Vagina (tissue), 2 donors: ENCODE results near the gene PLD5. TPM values are rescaled to one million over a fixed set of nuclear protein-coding genes. Genes with fewer than 3 reads are reported as not detected.
"Not testable (repeated sequence)": the region's sequence is repeated elsewhere in the genome, so short reads cannot be mapped to it uniquely, and the experiment has no call there.

Experiments used
- DNase-seq, 2 donors: peaks; one replicate each; pipeline ENCODE4 v3.0.0-alpha.2; 2017; ENCODE audit errors: extremely low spot score in 2 of 2
- H3K27ac ChIP-seq: fragments of 200-600 bp; sonication (generic); one replicate; pipeline ENCODE4 v1.5.1; 2019
- H3K27me3 ChIP-seq: fragments of 200-600 bp; sonication (generic); one replicate; pipeline ENCODE4 v1.5.1; 2019
- H3K36me3 ChIP-seq, 2 donors: fragments of 200-600 bp; sonication (generic); one replicate each; pipeline ENCODE4 v1.5.1; 2017 to 2019
- H3K4me1 ChIP-seq: fragments of 200-600 bp; sonication (generic); one replicate; pipeline ENCODE4 v1.5.1; 2019
- H3K4me3 ChIP-seq, 2 donors: fragments of 200-600 bp; sonication (generic); 1 replicate in 1 of 2; 2 replicates in 1 of 2; pipeline ENCODE4 v1.5.1; 2016 to 2019
- H3K9me3 ChIP-seq: fragments of 200-600 bp; sonication (generic); one replicate; pipeline ENCODE4 v1.5.1; 2019
- POLR2A ChIP-seq, 2 donors: fragments of 450-650 bp; IDR thresholded peaks; one replicate each; pipeline ENCODE4 v1.6.1; 2017; ENCODE audit warnings: antibody characterized with exemption in 2 of 2, mild to moderate bottlenecking in 2 of 2, moderate library complexity in 2 of 2
- POLR2AphosphoS5 ChIP-seq, 2 donors: sonication (generic); formaldehyde crosslinking; IDR thresholded peaks; one replicate each; pipeline ENCODE4 v1.9.0; 2017; ENCODE audit warnings: antibody characterized with exemption in 2 of 2, mild to moderate bottlenecking in 2 of 2, low read depth in 1 of 2; ENCODE audit not compliant: insufficient read depth in 1 of 2
- intact Hi-C: fragments of 100-400 bp; cut with DNase I; formaldehyde crosslinking; loops from one replicate; pipeline ENCODE4 v1.15.1; 2023
- total RNA-seq: library from RNA; depleted of rRNA; stranded (reverse); fragments of >200 nt; gene quantifications from one replicate; pipeline ENCODE4 v1.2.3, GENCODE V29; 2016
- TF ChIP-seq, protein P1 (sequence below), 3 experiments: fragments of 450-650 bp in 2 of 3; fragments of 200-600 bp in 1 of 3; sonication (generic) in 1 of 3; IDR thresholded peaks; one replicate each; pipeline ENCODE4 v1.5.1; 2017 to 2019; ENCODE audit warnings: antibody characterized with exemption in 3 of 3, mild to moderate bottlenecking in 2 of 3, moderate library complexity in 2 of 3

Gene PLD5
- total RNA-seq, 1 donor from 2014 or later, result 1.5 TPM

DNA sequence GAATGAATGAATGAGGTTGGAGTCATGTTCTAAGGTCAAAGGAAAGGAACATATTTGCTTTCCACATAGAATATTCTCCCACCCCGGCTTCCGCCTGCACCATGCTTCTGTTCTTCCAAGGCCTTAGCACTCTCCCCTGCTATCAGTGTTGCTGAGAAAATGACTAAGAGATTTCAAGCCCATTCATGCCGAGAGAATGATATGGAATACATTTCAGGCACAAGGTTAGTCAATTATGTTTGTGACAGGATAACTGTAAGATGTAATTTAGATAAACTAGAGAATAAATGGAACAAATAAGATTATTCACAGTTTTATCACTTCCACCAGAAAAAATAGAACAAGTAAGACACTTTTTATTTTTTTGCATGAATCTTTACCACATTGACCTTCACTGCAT lies 122.6 kb downstream of the PLD5 start:
- Histone ChIP-seq H3K27ac (no peak overlapping the region), H3K27me3 (no peaks in the 10 kb centered on the region), H3K4me3 (no peak overlapping the region), H3K36me3 (no peaks in the 10 kb centered on the region), H3K9me3 (no peaks in the 10 kb centered on the region), H3K4me1 (no peaks in the 10 kb centered on the region)
- DNase-seq, result no peak
- intact Hi-C loops, result no loop called here
- TF ChIP-seq POLR2A (IDR thresholded peaks at IDR 0.05) (no peak), POLR2AphosphoS5 (IDR thresholded peaks at IDR 0.05; ENCODE audit: insufficient read depth in 1 of 2, low read depth in 1 of 2) (no peak)
- TF ChIP-seq, protein P1, sequence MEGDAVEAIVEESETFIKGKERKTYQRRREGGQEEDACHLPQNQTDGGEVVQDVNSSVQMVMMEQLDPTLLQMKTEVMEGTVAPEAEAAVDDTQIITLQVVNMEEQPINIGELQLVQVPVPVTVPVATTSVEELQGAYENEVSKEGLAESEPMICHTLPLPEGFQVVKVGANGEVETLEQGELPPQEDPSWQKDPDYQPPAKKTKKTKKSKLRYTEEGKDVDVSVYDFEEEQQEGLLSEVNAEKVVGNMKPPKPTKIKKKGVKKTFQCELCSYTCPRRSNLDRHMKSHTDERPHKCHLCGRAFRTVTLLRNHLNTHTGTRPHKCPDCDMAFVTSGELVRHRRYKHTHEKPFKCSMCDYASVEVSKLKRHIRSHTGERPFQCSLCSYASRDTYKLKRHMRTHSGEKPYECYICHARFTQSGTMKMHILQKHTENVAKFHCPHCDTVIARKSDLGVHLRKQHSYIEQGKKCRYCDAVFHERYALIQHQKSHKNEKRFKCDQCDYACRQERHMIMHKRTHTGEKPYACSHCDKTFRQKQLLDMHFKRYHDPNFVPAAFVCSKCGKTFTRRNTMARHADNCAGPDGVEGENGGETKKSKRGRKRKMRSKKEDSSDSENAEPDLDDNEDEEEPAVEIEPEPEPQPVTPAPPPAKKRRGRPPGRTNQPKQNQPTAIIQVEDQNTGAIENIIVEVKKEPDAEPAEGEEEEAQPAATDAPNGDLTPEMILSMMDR (IDR thresholded peaks at IDR 0.05), result no peak

- intact Hi-C loops, result no loop called here
These were observed 126.1 kb downstream of the PLD5 start for GRCh38 chr1:242398351-242398750.

DNA sequence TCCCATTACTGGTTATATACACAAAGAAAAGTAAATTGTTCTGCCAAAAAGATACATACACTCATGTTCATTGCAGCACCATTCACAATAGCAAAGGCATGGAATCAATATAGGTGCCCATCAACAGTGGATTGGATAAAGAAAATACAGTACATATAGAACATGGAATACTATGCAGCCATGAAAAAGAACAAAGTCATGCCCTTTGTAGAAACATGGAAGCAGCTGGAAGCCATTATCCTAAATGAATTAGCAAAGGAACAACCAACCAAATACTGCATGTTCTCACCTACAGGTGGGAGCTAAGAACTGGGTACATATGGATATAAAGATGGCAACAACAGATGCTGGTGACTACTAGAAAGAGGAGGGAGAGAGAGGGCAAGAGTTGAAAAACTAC lies 132.6 kb downstream of the PLD5 start:
- no peaks in the 10 kb centered on the region for H3K27me3 ChIP-seq
- DNase-seq, result no peak
- TF ChIP-seq POLR2A (IDR thresholded peaks at IDR 0.05) (no peak), POLR2AphosphoS5 (IDR thresholded peaks at IDR 0.05; ENCODE audit: insufficient read depth in 1 of 2, low read depth in 1 of 2) (no peak)
- TF ChIP-seq, protein P1 (IDR thresholded peaks at IDR 0.05), result no peak
- H3K27ac ChIP-seq, result no peak overlapping the region
- intact Hi-C loops, result no loop called here
- H3K36me3 ChIP-seq, result no peaks in the 10 kb centered on the region
- no peaks in the 10 kb centered on the region for H3K9me3 ChIP-seq
- no peak overlapping the region for H3K4me3 ChIP-seq
- H3K4me1 ChIP-seq, result no peaks in the 10 kb centered on the region

More at GRCh38 chr1:242398351-242398750, 126.1 kb downstream of the PLD5 start:
- Histone ChIP-seq H3K27me3 (no peaks in the 10 kb centered on the region), H3K9me3 (no peaks in the 10 kb centered on the region), H3K4me3 (no peak overlapping the region), H3K4me1 (no peaks in the 10 kb centered on the region), H3K27ac (no peak overlapping the region), H3K36me3 (no peaks in the 10 kb centered on the region)
- TF ChIP-seq, protein P1 (IDR thresholded peaks at IDR 0.05), result no peak
- no peak for TF ChIP-seq POLR2AphosphoS5 (IDR thresholded peaks at IDR 0.05; ENCODE audit: insufficient read depth in 1 of 2, low read depth in 1 of 2)
- TF ChIP-seq POLR2A (IDR thresholded peaks at IDR 0.05), result no peak
- DNase-seq, result no peak

- H3K36me3 ChIP-seq, intact Hi-C loops, H3K9me3 ChIP-seq, H3K27me3 ChIP-seq, H3K27ac ChIP-seq, H3K4me3 ChIP-seq, DNase-seq, H3K4me1 ChIP-seq: not testable (repeated sequence)
These were observed 148.4 kb downstream of the PLD5 start for GRCh38 chr1:242376121-242376520.

DNA sequence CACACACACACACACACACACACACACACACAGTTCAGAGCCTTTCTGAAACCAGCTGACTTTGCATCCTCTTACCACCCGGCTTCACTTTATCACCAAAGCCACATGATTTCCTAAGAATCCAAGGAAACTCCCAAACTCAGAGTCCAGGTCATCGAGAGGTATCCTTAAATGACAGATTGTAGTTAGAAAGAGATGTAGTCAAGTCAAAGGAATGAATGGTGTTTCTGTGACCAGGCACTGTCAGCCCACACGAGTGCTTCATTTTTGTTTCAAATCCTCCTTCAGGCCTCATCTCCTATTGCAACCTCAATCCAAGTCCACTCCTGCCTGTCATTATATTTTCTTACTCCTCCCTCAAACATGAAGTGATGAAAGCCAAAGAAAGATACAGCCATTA lies 174.1 kb downstream of the PLD5 start:
- H3K9me3 ChIP-seq, H3K4me3 ChIP-seq, H3K36me3 ChIP-seq, intact Hi-C loops, H3K27ac ChIP-seq, H3K4me1 ChIP-seq, DNase-seq, H3K27me3 ChIP-seq: not testable (repeated sequence)

GRCh38 chr1:242349636-242350035 lies 174.9 kb downstream of the PLD5 start:
- intact Hi-C loops, result no loop called here
- no peak overlapping the region for H3K4me3 ChIP-seq
- H3K27ac ChIP-seq, result no peak overlapping the region
- H3K36me3 ChIP-seq, result no peaks in the 10 kb centered on the region
- TF ChIP-seq POLR2AphosphoS5 (IDR thresholded peaks at IDR 0.05; ENCODE audit: insufficient read depth in 1 of 2, low read depth in 1 of 2), result no peak
- TF ChIP-seq POLR2A (IDR thresholded peaks at IDR 0.05), result no peak
- TF ChIP-seq, protein P1 (IDR thresholded peaks at IDR 0.05), result no peak
- no peaks in the 10 kb centered on the region for H3K27me3 ChIP-seq
- DNase-seq, result no peak
- no peaks in the 10 kb centered on the region for H3K9me3 ChIP-seq
- H3K4me1 ChIP-seq, result no peaks in the 10 kb centered on the region

DNA sequence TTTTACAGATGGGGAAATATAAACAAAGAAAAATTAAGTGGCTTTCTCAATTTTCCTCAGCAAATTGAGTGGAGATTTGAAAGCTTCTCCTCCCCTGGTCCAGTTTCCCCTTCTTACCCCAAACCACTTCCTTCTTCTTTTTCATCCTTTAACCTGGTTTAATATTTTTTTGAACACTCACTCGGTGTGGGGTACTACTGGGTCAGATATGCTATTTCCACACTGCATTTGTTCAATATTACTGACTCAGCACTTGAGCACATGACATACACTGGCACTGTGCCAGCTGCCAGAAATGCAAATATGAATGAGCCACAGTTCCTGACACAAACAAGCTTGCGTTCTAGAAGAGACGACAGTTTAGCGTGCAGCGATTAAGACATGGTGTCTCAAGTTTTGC lies 193.6 kb downstream of the PLD5 start:
- H3K9me3 ChIP-seq, H3K27ac ChIP-seq, DNase-seq, H3K4me1 ChIP-seq, H3K27me3 ChIP-seq, H3K36me3 ChIP-seq, intact Hi-C loops, H3K4me3 ChIP-seq: not testable (repeated sequence)

- H3K27me3 ChIP-seq, DNase-seq, H3K4me3 ChIP-seq, H3K36me3 ChIP-seq, H3K4me1 ChIP-seq, H3K9me3 ChIP-seq, intact Hi-C loops, H3K27ac ChIP-seq: not testable (repeated sequence)
These were observed 197.1 kb downstream of the PLD5 start for GRCh38 chr1:242327381-242327780.

DNA sequence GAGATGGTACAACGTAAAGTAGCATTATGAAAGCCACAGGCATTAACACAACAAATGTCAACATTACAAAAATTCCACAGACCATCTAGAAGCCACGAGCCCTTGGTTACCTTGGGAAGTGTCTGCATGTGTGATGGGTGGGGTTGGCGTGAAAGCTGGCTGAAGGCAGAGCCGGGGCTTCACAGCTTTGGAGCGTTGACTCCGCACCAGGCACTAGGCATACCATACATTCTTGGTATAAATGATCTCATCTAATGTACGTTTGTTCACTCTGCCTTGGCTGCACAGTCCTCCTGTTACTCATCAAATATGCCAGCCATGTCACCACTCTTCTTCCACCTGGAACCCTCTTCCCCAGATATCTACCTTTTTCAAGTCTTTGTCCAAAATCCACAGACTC lies 202.5 kb downstream of the PLD5 start:
- intact Hi-C loops, H3K4me3 ChIP-seq, H3K27ac ChIP-seq, H3K36me3 ChIP-seq, H3K9me3 ChIP-seq, DNase-seq, H3K27me3 ChIP-seq, H3K4me1 ChIP-seq: not testable (repeated sequence)
